Keratinocyte (primary cell): Measurements from ENCODE around the gene CD96.
"Not testable (repeated sequence)": the region's sequence is repeated elsewhere in the genome, so short reads cannot be mapped to it uniquely, and the experiment has no call there.

ENCODE experiments used
- CTCF ChIP-seq, 3 experiments: IDR thresholded peaks in 1 of 3; conservative IDR thresholded peaks in 1 of 3; optimal IDR thresholded peaks in 1 of 3; 2 replicates in 2 of 3; 3 replicates in 1 of 3; pipeline versions ENCODE3 to v1.5.1; 2011; ENCODE audit warnings: low read length in 3 of 3, mild to moderate bottlenecking in 3 of 3, moderate library complexity in 2 of 3, control low read depth in 1 of 3, inconsistent platforms in 1 of 3; ENCODE audit not compliant: insufficient read depth in 2 of 3; ENCODE audit errors: extremely low read depth in 1 of 3
- EZH2 ChIP-seq: IDR thresholded peaks from one replicate; pipeline ENCODE4 v1.6.1; 2012; ENCODE audit warnings: inconsistent platforms, mild to moderate bottlenecking, low read length, moderate library complexity

GRCh38 chr3:111630638-111631037 is 88.6 kb downstream of the CD96 start:
- TF ChIP-seq EZH2; CTCF (optimal IDR thresholded peaks at IDR 0.05 in 1 of 3, IDR thresholded peaks at IDR 0.05 in 1 of 3, conservative IDR thresholded peaks at IDR 0.05 in 1 of 3; ENCODE audit: extremely low read depth in 1 of 3, insufficient read depth in 2 of 3, low read length in 3 of 3): not testable (repeated sequence)
